B cell (primary cell): ENCODE data around the gene TMEM250.

Experiments
- EZH2 ChIP-seq: IDR thresholded peaks from 2 replicates; pipeline ENCODE4 v1.6.1; 2012; ENCODE audit warnings: borderline replicate concordance, low read depth, mild to moderate bottlenecking, moderate library complexity, low read length; ENCODE audit not compliant: insufficient read depth, poor library complexity, severe bottlenecking
- TF ChIP-seq, protein P1 (sequence below): fragments of 200-600 bp; IDR thresholded peaks from one replicate; pipeline ENCODE4 v1.8.0; 2022; ENCODE audit warnings: antibody characterized with exemption, mild to moderate bottlenecking

- TF ChIP-seq, protein P1, sequence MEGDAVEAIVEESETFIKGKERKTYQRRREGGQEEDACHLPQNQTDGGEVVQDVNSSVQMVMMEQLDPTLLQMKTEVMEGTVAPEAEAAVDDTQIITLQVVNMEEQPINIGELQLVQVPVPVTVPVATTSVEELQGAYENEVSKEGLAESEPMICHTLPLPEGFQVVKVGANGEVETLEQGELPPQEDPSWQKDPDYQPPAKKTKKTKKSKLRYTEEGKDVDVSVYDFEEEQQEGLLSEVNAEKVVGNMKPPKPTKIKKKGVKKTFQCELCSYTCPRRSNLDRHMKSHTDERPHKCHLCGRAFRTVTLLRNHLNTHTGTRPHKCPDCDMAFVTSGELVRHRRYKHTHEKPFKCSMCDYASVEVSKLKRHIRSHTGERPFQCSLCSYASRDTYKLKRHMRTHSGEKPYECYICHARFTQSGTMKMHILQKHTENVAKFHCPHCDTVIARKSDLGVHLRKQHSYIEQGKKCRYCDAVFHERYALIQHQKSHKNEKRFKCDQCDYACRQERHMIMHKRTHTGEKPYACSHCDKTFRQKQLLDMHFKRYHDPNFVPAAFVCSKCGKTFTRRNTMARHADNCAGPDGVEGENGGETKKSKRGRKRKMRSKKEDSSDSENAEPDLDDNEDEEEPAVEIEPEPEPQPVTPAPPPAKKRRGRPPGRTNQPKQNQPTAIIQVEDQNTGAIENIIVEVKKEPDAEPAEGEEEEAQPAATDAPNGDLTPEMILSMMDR, result no peak
- TF ChIP-seq EZH2, result no peak
Observed at GRCh38 chr9:136149853-136150252, 31.2 kb upstream of the TMEM250 start.
